Epidermal melanocyte (primary cell): Measurements from ENCODE around the gene LIPC.

Source experiments
- DNase-seq: peaks from one replicate; pipeline ENCODE4 v3.0.0; 2011; ENCODE audit warnings: low spot score; ENCODE audit not compliant: insufficient read length

Gene LIPC

DNA sequence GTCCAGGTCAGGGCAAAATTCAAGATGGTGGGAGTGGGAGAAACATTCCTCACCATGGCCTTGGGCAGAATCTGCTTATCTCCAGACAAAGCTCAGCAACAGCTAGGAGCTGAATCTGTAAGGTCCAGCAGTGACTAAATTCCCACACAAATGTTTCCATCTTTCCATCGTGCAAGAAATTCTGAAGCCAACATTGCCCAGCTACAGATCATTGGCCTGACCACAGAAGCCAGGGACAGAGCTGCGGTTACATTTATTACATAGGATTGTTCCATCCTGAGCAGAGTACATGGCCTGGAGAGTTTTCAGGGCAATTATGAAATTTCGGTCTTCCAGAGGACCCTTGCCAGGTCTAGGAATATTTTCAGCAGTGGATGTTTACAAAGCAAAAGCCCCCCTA is 100.3 kb downstream of the LIPC start:
- DNase-seq: no peak

DNA sequence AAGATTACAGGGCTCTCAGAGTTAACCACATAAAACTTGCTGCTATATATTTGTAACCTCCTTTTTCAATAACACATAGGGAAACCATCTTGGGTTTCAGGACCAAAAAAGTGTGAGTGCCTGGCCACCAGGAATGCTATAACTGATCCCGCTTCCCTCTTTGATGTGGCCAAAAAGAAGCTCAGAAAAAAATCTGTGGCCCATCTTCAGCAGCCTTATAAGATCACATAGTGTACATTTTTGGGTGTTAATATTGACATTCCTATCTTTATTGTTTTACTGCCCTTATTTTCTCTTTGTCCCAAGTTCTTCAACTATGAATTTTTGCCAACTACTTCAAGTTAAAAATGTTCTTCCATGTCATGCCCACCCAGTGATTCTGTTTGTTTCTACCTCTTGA is 102.8 kb downstream of the LIPC start:
- no peak for DNase-seq

DNA sequence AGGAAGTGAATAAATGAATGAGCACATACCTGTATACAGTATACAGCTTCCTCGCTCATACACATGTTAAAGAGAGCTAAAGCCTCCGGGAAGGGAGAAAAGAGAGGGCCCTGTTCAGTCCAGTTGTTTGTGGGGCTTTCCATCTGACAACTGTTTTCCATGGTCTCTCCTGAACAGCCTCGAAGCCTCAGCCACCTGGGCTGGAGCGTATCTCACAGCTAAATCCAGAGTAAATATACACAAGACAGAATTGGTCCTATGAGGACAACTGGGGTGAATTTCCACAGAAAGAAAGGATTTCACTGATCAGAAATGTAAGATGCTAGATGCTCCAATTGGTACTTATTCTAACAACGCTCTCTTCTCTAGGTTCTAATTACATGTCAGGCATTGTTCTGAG is 103.5 kb downstream of the LIPC start:
- DNase-seq: no peak

DNA sequence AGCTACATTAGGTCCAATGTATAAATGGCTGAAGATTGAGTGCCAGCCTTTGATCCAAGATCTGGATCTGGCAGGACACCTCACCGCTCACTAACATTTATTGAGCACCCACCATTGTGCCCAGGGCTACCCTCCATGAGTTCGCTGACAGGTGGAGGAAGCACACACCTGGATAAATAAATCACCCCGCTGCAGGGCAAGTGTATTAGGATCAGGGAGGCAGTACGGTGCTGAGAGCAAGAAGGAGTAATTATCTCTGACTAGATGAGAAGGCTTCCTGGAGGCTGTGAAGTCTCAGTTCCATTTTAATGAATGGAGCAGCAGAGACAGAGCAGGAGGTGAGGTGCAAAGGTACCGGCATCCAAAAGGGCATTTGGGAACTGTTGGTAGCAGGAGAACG is 104.1 kb downstream of the LIPC start:
- no peak for DNase-seq

DNA sequence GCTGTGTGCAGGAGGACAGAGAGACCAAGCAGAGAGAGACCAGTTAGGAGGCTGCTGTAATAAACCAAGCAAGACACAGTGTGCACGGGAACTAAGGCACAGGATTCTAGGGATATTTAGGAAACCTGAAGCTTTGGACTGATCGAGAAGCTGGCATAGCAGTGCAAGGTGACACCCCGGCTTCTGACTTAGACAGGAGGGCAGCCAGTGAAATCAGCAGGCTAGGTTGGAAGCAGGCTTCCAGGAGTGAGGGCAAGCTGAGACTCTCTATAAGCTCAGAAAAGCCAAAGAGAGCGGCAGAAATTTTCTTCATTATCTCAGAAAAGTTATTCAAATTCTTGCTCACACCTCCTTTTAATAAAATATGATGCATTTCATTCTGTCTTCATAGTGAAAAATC is 104.6 kb downstream of the LIPC start:
- no peak for DNase-seq

DNA sequence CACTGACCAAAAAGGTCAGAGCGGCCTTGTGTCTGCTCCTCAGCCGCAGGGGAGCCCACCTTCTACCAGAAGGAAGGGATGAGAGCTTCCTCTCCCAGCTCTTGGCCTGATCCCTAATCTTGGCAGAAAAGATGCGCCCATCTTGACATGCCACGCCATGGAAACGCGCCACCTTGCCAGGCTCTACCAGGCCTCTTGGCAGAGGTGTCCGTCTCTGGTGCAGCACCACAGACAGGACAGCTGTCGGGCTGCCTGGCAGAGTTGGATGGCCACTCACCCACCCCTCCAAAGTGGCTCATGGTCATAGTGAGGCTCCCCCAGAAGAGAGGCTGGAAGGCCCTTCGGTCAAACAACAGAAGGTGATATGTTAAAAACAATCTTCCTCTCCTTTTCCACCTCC is 105.2 kb downstream of the LIPC start:
- no peak for DNase-seq

DNA sequence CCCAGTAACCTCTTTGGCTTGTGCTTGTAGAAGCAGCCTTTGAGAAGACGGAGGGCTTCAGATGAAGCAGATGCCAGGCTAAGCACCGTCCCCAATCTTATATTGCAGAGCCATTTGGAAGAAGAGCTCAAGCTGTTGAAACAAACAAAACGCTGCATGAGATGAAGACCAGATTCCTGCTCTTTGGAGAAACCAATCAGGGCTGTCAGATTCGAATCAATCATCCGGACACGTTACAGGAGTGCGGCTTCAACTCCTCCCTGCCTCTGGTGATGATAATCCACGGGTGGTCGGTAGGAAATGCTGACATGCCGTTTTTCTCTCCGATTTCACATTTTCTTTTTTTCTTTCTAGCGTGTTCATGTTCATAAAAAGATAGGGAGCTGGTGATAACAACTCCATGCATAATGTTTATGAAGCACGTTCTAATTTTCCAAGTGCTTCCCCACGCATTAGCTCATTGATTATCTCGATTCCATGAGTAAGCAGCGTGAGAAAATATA is 106.5 kb downstream of the LIPC start:
- DNase-seq: no peak

DNA sequence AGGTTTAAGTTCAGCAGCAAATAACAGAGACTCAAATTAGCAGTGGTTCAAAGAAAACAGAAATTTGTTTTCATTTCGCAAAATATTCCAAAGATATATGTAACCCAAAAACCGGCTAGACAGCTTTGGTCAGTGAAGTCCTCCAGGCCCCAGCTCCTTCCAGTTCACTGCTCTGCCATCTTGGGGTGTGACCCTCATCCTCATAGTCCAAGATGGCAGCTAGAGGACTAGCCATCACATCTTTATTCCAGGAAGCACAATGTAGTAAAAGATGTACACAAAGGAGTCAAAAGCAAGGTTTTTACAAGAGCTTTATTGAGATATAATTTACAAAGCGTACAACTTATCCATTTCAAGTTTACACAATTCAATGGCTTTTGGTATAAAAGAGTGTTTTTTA is 107.1 kb downstream of the LIPC start:
- DNase-seq: no peak

DNA sequence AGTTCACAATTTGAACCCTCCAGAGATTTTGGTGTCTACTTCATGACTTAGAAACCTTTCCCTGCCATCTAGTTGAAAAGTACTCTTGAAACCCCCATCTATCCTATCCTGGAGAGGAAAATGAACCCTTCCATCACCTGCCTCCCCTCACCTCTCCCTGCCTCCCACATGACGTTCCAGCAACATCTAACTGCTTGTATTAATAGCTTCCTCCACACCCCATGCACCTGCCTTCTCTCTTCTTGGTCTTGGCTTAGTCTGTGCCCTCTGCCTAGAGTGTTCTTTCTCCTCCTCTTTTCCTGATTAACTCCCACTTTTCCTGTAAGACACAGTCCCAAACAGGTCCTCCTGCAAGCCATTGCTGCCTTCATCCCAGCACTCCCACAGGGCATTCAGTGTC is 107.8 kb downstream of the LIPC start:
- DNase-seq: no peak

DNA sequence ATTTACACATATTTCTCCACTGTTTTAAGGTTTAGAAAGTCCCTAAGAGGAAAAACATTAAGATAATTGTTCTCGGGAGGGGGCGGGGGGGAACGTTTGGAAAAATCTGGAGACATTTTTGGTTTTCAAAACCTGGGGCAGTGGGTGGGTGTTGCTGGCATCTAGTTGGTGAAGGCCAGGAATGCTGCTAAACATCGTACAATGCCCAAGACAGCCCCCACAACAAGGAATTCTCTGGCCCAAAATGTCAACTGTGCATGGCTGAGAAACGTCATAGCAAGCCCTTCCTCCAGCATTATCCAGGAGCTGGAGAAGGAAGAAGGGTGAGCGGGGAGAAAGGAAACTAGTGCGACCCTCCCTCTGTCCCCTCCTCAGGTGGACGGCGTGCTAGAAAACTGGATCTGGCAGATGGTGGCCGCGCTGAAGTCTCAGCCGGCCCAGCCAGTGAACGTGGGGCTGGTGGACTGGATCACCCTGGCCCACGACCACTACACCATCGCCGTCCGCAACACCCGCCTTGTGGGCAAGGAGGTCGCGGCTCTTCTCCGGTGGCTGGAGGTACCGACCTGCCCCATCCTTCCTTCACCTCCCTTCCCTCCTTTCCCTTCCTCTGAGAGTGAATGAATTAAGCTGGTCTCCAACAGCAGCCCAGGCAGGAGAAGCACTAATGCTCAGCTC is 109.8 kb downstream of the LIPC start:
- DNase-seq: no peak

DNA sequence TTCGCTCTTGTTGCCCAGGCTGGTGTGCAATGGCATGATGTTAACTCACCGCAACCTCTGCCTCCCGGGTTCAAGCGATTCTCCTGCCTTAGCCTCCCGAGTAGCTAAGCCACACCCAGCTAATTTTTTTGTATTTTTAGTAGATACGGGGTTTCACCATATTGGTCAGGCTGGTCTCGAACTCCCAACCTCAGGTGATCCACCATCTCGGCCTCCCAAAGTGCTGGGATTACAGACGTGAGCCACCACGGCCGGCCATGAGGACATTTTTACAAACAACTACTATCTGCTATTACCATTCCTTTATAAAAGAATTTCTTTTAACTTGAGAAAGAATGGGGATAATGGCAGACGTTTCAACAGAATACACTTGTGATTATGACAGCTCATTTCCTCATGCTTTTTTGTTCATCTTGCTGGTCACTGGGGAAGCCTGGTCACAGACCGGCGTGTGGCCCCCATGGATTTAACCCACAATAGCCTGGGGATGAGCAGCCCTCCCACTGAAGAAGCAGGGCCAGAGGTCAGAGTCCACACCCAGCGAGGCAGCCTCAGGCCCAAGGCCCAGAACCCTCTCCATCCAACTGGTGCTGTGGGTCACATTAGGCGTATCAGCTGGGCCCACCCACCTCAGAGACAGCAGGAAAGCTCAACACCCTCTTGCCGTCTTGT is 112.0 kb downstream of the LIPC start:
- DNase-seq: no peak

DNA sequence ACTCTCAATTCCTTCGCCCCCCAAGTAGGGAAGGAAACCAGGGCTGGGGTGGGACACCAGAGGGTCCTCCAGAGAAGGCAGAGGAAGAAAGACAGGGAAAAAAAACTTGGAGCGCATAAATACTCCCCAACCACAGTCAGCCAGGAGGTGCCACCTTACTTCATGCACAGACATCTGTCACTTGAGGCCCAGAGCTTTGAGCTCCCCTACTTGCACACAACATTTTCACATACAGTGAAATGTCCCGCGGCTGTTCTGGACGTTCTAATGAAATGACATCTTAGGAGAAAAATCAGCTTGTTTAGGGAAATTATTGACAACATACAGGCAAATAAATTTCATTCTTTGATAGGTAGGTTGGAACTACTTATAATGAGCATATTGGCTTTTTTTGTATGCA is 113.0 kb downstream of the LIPC start:
- DNase-seq: no peak

DNA sequence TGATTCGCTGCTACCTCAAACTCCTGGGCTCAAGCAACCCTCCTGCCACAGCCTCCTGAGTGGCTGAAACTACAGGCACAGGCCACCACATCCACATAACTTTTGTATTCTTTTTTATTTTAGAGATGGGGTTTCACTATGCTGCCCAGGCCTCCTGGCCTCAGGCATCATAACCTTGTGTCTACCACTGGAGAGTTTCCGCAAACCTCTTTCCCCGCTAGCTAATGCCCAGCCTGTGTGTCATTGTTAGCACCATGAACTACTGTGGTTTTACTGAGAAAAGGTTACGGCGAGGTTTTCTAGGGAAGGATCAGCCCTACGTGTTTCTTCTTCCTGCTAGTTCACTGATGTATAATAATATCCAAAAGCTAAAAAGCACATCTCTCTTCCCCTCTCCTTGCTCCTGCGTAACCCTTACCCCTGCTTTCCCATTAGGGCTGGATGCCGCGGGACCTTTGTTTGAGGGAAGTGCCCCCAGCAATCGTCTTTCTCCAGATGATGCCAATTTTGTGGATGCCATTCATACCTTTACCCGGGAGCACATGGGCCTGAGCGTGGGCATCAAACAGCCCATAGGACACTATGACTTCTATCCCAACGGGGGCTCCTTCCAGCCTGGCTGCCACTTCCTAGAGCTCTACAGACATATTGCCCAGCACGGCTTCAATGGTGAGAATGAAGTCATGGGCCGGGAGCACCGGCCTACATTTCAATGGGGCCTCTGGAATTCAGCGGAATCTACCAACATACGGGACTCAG is 113.7 kb downstream of the LIPC start:
- no peak for DNase-seq

DNA sequence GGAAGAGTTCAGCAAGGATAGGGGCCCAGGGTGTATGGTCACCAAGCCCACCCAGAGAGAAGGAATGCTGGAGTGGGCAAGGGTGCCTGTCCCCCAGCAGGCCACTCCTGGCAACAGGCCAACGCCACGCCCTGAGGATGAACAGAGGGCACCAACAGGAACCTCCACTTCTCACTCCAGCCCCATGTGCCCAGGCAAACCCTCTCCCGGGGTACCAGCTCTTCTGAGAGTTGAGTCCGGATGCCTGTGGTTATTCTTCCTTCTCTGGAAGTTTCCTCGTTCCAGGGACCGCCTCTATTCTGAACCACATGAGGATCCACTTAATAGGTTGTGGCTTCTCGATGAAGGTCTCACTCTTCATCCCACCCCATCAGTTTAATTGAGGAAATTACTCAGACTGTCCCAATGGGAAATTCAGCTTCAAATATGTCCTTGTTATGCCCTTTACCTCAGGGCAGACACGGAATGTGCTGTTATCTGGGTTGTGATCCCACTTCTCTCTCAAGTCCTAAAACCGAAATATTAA is 114.3 kb downstream of the LIPC start:
- DNase-seq: no peak

DNA sequence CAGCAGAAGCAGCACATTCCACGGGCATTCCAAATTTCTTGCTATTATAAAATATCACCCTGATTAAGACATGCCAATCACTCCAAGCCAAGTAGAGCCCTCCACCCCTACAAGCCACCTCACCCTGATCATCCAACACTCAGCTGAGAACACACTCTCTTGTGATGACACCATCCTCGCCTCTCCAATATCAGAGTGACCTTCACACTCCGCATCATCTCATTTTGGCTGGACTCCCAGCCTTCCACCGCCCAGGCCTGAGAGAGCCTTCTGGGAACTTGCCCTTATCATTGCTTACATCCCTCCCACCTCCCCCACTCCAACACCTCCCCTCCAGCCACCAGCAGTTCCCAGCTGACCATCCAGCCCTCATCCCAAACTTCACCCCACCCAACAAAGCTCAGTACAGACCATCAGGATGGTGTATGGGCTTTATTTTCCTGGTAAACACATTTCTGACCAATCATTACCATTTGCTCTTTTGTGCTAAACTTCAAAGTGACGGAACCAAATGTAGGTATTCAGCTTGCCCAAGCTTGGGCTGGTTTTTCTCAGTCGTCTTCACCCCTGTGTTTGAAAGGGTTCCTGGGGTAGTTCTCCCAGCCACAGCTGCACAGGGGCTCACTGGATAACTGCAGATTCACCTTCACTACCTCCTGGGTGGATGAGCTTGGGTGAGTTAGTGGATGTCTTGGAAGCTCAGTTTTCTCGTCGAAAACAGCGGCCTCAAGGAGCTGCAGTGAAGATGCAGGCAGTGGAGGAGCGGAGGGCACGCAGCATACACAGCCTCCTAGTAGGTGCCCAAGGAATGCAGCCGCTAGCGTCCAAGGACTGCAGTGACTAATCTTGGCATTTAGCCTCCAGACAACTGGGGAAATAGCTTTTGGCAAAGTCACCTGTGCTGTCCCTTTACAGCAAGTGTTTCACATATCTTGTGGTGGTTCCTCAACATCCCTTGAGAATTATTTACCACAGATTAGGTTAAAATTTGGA is 115.1 kb downstream of the LIPC start:
- no peak for DNase-seq

DNA sequence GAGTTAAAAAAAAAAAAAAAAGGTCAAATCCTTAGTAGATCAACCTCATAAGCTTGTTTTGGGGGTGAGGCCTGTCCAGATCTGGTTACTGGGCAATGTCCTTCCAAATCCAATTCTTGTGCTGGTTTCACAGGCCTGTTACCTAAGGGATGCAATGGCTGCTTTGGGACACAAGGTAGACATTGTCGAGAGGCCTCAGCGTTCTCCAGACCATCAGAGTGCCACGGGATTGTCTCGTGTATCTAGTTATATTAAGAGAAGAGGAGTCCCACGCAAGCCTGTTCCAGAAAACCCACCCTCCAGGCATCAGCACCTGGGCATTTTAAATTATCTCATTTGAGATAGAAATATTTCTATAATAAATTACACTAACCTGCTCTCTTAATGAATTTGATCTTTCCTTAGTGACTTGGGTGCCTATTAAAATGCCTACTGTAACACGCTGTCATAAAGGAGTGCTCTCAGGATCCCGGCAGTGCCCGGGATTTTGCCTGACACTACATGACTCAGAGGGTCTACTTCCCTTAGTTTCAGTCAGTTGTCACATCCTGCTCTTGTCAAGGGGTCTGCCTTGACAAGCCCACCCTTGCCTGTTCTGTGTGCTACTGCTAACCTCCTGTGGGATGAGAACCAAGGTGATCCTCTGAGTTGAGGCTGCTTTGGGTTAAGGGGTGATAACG is 116.0 kb downstream of the LIPC start:
- no peak for DNase-seq

DNA sequence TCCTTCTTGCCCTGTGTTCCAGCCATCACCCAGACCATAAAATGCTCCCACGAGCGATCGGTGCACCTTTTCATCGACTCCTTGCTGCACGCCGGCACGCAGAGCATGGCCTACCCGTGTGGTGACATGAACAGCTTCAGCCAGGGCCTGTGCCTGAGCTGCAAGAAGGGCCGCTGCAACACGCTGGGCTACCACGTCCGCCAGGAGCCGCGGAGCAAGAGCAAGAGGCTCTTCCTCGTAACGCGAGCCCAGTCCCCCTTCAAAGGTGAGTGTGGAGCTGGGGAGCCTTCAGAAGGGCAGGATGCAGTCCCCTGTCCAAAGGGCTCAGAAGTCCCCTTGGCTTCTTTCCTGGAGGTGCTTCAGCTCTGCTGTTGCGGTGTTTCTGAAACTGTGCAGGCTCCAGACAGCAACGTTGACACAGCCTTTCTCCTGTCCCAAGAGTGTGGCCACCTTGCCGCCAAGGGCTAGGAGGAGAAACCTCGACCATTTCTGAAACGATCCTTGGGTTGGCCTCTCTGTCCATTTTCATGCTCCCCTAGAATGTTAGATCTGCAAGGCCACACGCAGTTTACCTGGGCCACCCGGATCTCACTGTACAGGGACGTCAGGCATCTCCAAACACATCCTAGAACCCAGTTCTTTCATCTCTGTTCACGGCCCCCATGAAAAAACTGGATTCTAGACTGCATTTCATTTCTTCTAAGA is 116.7 kb downstream of the LIPC start:
- no peak for DNase-seq

DNA sequence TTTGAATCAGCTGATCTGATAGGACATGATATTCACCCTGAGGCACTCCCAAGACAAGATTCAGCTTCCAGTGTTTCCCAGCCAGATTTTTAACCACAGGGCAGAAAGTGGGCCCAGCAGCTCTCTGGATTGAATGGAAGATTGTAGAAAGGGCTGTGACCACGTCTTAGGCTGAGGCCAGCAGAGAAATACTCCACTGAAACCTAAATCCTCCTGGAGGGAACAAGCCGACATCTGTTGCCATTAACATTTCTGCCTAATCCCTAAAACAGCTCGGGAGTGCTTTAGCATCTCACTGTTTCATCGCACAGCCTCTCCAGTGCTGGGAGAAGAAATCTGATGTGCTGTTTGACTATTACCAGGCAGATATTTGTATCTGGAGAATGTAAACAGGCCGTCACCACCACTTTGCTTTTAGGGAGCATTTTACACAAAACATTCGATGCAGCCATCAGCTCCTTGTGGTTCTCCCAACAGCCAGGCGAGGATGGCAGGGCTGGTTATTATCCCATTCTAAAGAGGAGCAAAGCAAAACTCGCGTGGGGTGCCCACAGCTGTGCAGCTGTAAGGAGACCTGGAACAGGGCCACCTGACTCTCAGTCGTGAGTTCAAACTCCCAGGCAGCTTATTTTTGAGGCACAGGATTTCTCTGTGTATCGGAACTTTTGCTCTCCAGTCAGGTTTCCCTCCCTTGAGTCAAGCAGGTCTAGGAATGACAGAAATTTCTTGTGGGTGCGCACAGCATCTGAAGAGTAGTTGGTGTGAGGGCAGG is 117.4 kb downstream of the LIPC start:
- DNase-seq: peak; percentile 53

DNA sequence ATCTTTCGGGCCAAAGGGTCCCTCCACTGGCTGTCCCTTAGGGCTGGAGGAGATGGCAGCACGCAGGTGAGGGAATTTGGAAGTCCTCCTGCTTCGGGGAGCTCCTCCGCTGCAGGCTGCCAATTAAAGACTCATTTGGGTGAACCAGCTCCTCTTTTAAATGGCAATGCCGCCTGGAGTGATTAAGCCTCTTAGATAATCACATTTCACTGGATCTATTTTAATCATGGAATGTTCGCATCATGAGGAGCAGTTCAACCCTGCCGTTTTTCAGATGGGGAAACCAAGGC is 117.9 kb downstream of the LIPC start:
- no peak for DNase-seq
